Cortex of kidney (tissue), 1 donor: Measurements from ENCODE around the gene RAD51B.

Experiments
- DNase-seq: peaks from one replicate; lab custom pipeline; 2025; lab: John Stamatoyannopoulos, UW

RAD51B gene

DNA sequence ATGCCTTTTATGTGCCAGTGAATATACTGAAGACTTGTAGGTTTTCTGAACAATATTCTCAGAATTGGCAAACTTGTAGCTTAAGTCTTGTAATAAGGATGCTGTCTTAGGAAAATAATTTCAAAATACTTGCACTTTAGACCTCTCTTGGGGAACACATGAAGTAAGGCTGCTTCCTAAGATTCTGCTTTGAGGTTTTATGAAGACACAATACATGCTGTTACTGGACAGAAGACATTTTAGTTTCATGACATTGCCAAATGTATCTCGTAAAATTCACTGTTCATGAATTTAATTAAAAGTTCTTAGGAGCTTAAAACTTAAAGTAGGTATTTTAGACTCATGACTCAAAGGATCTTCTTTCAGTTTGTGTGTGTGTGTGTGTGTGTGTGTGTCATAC is 80.7 kb downstream of the RAD51B start:
- DNase-seq, result no peak

DNA sequence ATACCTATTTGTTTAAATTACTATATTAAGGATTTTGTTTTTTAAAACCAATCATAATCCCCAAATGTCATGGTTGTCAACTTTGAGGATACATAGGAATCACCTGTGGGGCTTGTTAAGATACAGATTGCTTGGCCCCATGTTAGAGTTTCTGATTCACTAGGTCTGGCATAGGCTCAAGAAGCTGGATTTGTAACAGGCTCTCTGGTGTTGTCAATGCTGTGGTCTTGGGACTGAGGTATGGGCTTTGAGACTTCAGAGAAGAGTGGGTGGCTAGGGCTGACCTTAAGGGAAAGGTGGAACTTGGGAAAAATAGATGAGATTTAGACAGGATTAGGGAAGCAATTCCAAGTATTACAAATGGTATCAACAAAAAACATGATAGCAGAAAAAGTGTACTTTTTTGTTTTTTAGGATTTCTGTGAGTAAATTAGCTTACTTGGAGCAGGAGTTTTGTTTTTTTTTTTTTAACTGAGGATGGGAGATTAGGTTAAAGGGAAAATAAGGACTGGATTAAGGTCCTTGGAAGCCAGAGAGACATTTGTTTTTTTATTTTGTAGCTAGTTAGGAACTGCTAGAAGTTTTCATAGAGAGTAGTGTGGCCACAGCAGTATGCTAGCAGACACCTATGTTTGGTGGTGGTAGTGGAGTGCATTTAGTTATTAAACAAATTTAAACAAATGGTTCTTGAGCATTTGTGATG is 88.6 kb downstream of the RAD51B start:
- DNase-seq, result no peak

DNA sequence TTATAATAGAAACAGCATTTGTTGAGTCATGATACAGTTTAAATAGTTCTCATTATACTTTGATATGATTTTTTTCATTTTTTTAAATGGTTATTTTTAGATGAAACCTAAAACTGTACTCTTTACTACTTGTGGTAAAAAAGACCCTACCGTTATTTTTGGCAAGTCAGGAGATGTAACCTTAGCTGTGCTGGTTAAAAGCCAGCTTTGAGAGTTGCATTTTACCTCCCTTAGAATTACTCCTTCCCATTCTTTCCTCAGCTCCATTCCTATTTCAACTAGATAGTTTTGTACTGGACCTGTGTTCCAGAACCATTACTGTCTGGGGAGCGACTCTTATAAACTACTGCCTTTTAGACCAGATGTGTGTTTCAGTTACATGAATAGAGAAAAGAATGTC is 92.0 kb downstream of the RAD51B start:
- no peak for DNase-seq

DNA sequence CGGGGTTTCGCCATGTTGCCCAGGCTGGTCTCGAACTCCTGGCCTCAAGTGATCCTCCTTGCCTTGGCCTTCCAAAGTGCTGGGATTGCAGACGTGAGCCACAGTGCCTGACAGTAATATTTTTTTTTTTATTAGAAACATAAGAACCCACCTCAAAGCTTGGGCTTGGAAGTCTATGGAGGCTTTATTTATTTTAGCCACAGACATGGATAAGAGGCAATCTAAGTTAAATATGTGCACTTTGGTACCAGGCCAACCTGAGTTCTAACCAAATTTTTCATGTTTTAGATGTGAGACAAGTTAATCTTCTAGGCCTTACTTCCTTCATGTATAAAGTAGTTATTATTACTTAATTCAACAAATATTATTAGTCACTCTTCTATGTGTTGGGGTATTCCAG is 96.9 kb downstream of the RAD51B start:
- no peak for DNase-seq

DNA sequence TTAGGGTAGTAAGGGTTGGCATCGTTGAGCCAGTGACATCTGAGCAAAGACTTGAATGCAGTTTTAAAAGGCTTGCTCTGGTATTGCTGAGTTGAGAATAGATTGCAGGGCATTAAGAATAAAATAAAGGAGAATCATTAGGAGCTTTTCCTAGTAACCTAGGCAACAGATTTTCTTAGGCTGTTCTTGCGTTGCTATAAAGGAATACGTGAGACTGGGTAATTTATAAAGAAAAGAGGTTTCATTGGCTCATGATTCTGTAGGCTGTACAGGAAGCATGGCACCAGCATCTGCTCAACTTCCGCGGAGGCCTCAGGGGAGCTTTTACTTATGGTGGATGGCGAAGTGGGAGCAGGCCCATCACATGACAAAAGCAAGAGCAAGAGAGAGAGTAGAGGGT is 97.4 kb downstream of the RAD51B start:
- no peak for DNase-seq

DNA sequence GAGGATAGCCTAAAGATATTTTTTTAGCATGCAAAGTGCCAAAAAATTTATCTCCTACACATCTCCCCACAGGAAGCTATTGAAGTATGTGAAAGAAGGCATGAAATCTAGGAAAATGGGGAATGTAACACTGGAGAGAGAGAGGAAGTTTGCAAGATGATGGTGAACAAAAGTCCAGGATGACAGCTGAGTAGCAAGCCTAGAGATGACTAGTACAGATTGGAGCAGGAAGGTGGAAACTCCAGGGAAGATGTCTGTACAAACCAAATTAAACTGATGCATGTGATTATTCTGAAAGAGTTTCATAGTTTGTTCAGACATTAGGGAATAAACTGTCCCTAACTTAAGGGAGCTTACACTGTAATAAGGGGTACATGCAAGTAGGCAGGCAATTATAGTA is 99.3 kb downstream of the RAD51B start:
- no peak for DNase-seq

DNA sequence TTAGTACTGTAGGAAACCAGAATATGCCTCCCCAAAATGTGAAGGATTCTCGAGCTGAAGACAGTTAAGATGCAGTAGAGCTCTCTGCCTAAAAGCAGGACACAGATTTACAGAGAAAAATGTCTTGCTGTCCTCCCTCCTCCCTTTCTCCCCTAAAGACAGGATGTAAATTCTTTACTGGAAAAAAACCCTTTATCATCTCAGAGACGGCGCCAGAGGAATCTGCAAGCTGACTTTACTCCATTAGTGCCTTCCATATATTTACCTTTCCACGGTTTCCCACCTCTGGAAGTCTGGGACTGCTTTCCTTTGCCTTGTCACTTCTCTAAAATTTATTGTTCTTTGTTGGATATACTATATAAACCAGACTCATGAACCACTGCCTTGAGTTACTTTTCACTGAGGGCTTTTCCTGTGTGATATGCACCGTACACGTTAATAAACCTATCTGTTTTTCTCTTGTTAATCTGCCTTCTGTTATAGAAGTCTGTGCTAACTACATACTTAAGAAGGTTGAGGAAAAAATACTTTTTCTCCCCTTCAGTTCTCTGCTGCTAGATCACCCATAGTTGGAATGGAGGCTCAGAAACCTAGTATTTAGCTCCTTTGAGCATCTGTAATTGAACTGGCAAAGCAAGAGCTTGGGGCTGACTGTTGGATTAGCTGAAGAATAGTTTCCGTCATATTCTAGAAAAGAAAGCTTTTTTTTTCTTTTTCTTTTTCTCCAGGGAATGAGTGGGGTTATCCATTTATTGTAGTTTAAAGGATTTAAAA is 99.9 kb downstream of the RAD51B start:
- no peak for DNase-seq

DNA sequence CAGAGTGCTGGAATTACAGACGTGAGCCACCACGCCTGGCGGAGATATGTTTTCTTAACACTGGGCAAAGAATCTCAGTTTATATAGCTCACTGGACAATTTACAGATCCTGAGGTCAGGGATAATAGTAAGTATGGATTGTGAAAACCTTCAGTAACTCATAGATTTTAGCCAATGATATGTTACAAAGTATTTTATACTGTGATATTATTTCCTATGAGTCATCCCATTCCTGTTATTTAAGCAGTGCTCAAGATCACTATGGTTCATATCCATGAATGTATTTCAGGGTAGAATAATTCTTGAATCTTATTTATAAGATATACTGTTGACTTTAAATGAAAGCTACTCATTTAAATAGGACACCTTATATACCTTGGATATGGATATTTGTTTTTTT is 107.2 kb downstream of the RAD51B start:
- DNase-seq, result no peak

DNA sequence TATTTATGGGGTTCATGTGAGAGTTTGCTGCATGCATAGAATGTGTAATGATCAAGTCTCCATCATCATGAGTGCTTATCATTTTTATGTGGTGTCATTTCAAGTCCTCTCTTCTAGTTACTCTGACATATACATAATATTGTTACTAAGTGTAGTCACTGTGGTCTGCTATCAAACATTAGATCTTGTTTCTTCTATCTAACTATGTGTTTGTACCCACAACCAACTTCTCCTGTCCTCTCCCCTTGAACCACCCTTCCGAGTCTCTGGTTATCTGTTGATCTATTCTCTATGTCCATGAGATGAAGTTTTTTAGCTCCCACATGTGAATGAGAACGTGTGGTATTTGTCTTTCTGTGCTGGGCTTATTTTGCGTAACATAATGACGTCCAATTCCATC is 107.7 kb downstream of the RAD51B start:
- no peak for DNase-seq

DNA sequence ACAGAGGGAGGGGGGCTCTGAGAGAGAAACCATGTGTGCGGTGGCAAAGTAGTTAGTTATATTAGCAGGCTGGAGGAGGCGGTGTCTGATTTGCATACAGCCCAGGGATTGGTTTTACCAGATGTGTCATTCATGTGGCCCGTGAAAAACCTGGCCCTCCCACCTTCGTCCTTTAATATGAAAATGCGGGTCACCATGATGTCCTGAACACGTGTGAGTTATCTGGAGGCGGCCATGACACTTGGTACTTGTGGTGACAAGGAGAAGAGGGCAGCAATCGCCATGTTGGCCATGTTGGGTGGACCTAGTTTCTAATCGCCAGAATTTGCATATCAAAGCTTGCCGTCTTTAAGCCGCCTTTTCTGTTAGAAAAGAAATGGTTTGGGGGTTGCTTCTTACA is 108.8 kb downstream of the RAD51B start:
- no peak for DNase-seq

DNA sequence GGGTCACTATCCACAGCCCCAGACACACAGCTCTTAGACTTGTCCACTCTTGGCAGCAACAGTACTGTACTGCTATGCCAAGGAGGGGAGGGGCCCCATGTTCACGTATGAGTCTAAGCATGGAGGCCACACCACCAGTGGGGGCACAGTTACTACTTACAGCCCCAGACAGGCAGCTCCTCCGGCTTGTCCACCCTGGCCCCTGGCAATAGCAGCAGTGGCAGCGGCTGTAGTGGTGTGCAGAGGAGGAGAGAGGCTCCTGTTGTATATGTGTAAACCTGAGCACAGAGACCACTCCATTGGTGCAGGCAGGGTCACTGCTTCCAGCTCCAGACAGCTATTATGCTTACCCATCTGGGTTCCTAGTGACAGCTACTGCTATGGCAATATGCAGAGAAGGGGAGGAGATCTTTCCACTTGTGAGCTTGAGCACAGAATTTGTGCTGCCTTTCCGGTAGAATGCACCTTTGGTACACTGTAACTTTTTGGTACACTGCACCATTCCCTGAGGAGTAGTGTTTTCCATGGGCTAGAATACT is 113.2 kb downstream of the RAD51B start:
- DNase-seq, result no peak

DNA sequence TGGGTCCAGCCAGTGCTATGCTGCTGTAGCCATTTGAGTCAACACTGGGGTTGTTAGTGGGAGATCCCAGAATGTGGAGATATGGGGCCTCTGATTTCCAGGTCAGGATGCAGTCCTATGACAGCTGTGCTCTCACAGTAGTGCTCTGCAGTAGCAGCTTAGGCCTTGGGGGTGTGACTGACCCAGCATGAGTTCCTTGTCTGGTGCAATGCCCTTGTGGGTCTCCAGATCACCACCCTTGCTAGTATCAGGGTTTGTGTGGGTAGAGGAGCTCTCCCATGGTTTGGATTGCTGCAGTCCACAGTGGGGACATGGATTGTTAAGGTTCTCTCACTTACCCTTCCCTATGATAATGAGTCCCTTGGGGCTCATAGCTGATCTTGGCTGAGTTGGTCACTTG is 113.7 kb downstream of the RAD51B start:
- DNase-seq, result no peak

DNA sequence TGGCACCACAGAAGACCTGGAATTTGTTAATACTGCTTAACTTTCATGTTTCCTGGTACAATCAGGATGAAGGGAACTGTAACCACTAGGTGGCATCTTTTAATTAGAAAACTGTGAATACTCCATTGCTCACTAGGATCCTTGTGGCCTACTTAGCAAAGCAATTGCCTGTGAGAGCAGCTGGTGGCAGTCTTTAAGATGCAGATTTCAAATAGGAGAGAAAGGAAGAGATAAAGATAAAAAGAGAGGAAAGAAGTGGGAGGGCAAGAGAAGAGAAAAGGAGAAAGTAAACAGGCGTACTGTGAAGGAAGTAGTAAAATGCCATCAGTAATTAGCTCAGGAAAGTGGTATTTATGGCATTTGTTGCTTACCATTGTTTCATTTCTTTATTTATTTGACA is 114.5 kb downstream of the RAD51B start:
- DNase-seq, result no peak

DNA sequence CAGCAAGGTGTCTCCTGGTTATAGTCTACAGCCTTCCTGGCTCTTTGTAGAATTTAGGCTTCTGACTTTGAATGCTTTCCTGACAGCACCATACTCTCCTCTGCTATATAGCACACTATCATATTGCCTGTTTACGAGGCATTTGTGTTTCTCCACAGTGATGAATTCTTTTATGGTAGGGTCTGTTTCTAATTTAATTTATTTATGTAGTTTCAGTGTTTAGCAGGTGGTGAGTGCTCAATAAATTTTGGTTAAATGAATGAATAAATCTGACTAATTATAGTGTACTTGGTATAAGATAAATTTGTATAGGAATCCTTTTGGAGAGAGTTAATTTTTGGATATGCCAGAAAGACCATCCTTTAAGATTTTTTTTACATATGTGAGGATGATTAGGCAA is 115.3 kb downstream of the RAD51B start:
- no peak for DNase-seq

DNA sequence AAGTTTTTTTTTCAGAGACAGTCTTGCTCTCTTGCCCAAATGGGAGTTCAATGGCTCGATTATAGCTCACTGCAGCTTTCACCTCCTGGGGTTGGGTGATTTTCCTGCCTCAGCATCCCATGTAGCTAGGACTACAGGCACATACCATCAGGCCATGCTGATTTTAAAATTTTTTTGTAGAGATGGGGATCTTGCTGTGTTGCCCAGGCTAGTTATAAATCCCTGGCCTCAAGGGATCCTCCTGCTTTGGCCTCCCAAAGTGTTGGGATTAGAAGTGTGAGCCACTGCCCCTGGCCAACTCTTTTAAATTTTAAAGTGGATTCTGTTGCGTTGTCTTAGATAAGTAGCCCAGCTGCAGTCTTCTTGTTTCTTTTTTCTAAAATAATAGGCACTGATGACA is 115.8 kb downstream of the RAD51B start:
- no peak for DNase-seq

DNA sequence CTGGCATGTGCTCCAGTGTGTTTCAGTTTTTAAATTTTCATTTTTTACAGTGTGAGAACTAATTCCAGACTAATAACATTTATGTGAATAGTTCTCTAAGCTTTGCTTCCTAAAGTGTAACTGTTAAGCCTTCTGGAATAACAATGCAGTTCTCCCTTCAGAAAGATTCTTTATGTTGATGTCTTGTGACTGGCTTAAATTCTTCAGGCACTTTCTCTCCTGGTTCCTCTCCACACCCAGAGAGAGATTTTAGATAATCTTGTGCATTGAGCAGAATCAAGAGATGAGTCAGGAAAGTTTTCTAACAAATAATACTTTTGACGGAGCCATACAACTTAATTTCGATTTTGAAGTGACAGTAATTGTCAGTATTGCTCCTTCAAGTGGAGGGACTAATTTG is 118.5 kb downstream of the RAD51B start:
- DNase-seq, result no peak

DNA sequence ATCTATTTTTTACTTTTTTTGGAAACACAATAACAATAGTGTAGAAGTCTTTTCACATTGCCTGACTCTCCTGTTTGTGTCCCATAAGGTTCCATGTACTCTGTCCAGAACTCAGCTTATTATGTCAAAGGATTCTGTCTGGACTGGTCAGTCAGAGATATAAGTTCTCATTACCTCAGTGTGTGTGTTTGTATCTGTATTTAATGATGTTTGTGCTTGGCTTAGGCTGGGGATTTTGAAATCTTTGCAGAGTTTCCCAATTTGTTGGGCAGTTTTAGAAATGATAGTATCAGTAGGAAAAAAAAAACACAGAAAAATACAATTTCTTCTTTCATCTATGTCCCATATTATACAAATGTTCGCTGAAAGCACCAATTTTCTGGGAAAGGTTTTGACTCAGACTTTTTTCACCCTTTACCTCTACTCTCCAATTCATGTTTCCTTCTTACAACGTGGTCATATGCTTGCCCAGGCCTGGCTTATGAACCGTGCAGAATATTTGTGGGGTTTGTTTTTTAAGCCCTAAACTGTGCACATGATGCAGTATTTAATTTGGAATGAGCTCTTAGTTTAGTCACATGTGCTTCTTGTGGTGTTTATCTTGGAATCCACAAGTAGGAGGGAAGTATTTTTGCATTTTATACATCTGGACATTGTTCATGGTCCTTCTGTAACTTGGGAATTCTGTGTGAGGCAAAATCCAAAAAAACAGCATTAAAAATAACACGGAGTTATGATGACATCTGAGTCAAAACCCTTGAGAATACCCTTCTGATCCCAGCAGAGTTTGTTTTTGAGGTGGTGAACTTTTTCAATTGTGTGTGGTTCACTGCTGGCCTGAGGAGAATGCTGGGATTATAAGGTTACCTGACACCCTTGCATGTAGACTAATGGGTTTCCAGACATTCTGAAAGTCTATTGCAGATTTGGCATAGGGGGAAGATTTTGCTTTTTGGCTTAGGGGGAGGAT is 121.2 kb downstream of the RAD51B start:
- DNase-seq, result no peak

DNA sequence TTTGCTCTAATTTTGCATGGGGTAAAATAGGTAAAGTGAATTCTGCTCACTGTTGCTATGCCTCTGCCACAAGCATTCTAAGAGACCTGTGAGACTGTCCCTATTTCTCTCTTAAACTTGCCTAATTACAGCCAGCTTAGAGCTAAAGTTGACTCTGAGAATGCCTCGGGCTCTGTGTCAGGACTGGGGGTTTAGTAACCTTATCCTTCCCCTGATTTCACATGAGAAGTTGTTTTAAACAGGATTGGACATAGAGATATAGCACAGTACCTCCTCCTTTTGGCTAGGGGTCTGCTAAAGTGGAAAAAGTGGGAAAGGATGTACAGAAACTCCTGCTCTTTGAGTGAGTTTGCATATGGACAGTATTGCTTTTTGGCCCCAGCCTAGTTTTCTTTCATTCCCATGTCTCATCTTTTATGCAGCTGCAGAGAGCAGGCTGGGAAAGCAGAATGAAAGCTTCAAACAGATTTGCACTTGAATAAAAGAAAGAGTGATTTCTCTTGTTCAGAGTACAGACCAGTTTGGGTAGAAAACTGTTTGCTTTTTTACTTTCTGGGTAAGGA is 122.0 kb downstream of the RAD51B start:
- no peak for DNase-seq

DNA sequence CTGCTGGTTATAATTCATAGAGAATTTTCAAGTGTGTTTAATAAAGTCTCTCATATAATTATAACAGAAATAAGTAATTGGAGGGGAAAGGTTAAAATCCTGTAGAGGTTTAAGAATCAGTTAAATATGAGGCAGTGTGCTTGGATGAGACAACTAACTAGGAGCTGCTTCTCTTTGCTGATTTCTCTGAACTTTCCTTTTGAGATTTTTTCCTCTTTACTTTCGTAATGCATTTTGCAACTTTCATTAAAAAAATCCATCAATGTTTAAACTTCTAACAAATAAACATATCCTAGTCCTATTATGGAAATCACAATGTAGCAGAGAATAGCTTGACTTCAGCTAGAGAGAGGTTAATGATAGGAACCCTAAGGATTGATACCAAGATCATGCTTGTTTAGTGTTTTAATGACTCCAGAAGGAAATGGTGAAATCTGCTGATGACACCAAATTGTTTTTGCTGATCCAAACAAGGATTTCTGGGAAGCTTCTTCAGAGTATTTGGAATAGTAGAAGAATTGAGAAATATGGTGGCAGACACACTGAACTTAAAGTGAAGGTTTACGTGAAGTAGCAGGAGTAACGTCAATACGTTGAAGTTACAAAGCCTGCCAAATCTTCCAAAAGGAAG is 122.6 kb downstream of the RAD51B start:
- no peak for DNase-seq

DNA sequence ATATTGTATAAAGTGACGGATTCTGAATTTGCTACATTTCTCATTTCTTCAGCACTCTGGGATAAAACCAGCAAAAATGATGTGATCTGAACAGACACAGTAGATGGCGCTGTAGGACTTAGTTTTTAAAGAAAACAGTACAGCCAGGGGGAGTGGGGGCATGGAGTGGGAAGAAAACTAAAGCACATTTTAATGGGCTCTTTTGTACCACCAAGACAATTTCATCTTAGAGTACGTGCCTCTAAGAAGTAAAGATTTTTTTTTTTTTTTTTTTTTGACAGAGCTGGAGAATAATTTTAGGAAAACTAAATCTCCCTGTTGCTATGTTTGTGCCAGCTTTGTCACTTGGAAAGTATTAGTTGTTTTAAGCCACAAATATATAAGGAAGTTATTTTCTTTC is 124.4 kb downstream of the RAD51B start:
- DNase-seq, result no peak

DNA sequence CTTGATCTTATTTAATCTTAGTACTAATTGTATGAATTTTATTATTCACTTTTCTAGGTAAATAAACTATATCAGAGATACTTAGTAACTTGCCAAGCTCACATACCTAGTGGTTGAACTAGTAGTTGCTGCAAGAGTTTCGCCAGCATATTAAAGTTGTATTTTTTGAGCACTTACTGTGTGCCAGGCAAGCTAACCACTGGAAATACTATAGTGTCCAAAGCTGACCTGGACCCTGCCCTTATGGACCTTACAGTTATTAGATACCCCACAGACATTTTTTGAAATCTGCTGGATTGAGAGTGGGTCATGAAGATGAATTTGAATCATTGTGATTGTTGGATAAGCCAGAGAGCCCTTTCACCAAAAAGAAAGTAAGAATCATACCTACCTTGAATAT is 125.0 kb downstream of the RAD51B start:
- no peak for DNase-seq

DNA sequence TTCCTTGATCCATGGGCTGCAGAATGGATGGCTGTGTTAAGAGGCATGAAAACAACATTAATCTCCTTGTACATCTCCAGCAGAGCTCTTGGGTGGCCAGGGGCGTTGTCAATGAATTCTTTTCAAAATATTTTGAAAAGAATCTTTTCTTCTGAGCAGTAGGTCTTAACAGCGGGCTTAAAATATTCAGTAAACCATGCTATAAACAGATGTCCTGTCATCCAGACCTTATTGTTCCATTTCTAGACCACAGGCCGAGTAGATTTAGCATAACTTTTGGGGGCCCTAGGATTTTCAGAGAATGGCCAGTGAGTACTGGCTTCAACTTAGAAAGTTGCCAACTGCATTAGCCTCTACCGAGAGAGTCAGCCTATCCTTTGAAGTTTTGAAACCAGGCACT is 130.2 kb downstream of the RAD51B start:
- DNase-seq, result no peak
